MCF 10A (cell line): ENCODE measurements around the gene ABLIM2. TPM values are rescaled to one million over a fixed set of nuclear protein-coding genes. Genes with fewer than 3 reads are reported as not detected.

ENCODE experiments used
- BruUV-seq: library from RNA; stranded (reverse); fragments of 400-500 nt; replicated peaks from 2 replicates; lab custom pipeline; 2021; lab: Mats Ljungman, UMichigan
- CTCF ChIA-PET: fragments of 300-600 bp; sonication (Branson Sonifier 250); formaldehyde crosslinking; extraction: SDS; loops from one replicate; lab custom pipeline; 2021; ENCODE audit warnings: antibody characterized with exemption, inconsistent platforms; lab: Yijun Ruan, JAX
- POLR2A ChIA-PET: fragments of 300-600, 350-650 bp; sonication (Branson Sonifier 250); formaldehyde crosslinking; extraction: SDS; loops from one replicate; lab custom pipeline; 2020; ENCODE audit warnings: antibody characterized with exemption, inconsistent platforms; lab: Yijun Ruan, JAX
- DNase-seq: peaks from one replicate; pipeline ENCODE4 v3.0.0-alpha.2; 2018; ENCODE audit not compliant: unreplicated experiment
- H3K27ac Mint-ChIP-seq: one replicate; pipeline ENCODE4 v1.8.0; 2022; ENCODE audit warnings: mild to moderate bottlenecking, low read depth, mixed read lengths; ENCODE audit not compliant: unreplicated experiment
- H3K27me3 Mint-ChIP-seq: one replicate; pipeline ENCODE4 v1.8.0; 2022; ENCODE audit warnings: mixed read lengths; ENCODE audit not compliant: insufficient read depth, unreplicated experiment
- H3K36me3 Mint-ChIP-seq: one replicate; pipeline ENCODE4 v1.8.0; 2022; ENCODE audit warnings: mild to moderate bottlenecking, moderate library complexity, mixed read lengths; ENCODE audit not compliant: insufficient read depth, unreplicated experiment
- H3K4me1 Mint-ChIP-seq: one replicate; pipeline ENCODE4 v1.8.0; 2022; ENCODE audit warnings: mixed read lengths; ENCODE audit not compliant: insufficient read depth, unreplicated experiment
- H3K4me3 Mint-ChIP-seq: one replicate; pipeline ENCODE4 v1.8.0; 2022; ENCODE audit warnings: mild to moderate bottlenecking, moderate library complexity, mixed read lengths; ENCODE audit not compliant: unreplicated experiment
- H3K9me3 Mint-ChIP-seq: one replicate; pipeline ENCODE4 v1.8.0; 2022; ENCODE audit warnings: mixed read lengths; ENCODE audit not compliant: unreplicated experiment
- CTCF ChIP-seq: fragments of 200-600 bp; IDR thresholded peaks from one replicate; pipeline ENCODE4 v1.8.0; 2022; ENCODE audit warnings: antibody characterized with exemption, mild to moderate bottlenecking; ENCODE audit not compliant: unreplicated experiment
- intact Hi-C: fragments of 100-400 bp; cut with micrococcal nuclease; formaldehyde crosslinking; loops from 2 replicates; pipeline ENCODE4 v1.14.1; 2022
- total RNA-seq: library from RNA; stranded (reverse); gene quantifications from 2 replicates; pipeline ENCODE4 v1.2.3, GENCODE V29; 2022

ABLIM2 gene
- total RNA-seq, 1 experiment from 2014 or later, result 5.3 TPM

- POLR2A ChIA-PET, result interaction anchor here (0.6 to 1.7 kb wide), 2 partner anchors 24 to 27 kb away, joined by 3 read pairs; no protein-coding TSS in a partner anchor
- no peak for TF ChIP-seq CTCF
- no peak overlapping the region for H3K27ac Mint-ChIP-seq
- H3K9me3 Mint-ChIP-seq, result no peaks in the 10 kb centered on the region
- H3K4me3 Mint-ChIP-seq, result no peak overlapping the region
- BruUV-seq, result no TSS peak
- intact Hi-C loops, result no loop called here
- H3K36me3 Mint-ChIP-seq, result no peaks in the 10 kb centered on the region
- CTCF ChIA-PET, result no interaction called here
- H3K27me3 Mint-ChIP-seq, result peaks cover 29% of the 10 kb centered on the region
- no peak for DNase-seq
- H3K4me1 Mint-ChIP-seq, result no peaks in the 10 kb centered on the region
These were observed 82.6 kb downstream of the ABLIM2 start for GRCh38 chr4:8076023-8076422.

GRCh38 chr4:8073206-8073863 lies 85.3 kb downstream of the ABLIM2 start:
- no peaks in the 10 kb centered on the region for H3K36me3 Mint-ChIP-seq
- intact Hi-C loops, result no loop called here
- no TSS peak for BruUV-seq
- no peak overlapping the region for H3K27ac Mint-ChIP-seq
- no peaks in the 10 kb centered on the region for H3K9me3 Mint-ChIP-seq
- POLR2A ChIA-PET, result no interaction called here
- CTCF ChIA-PET, result no interaction called here
- no peak overlapping the region for H3K4me3 Mint-ChIP-seq
- no peak for DNase-seq
- H3K4me1 Mint-ChIP-seq, result no peaks in the 10 kb centered on the region
- peaks cover 16% of the 10 kb centered on the region for H3K27me3 Mint-ChIP-seq
- TF ChIP-seq CTCF, result no peak

GRCh38 chr4:8072235-8072968 lies 86.2 kb downstream of the ABLIM2 start:
- no peaks in the 10 kb centered on the region for H3K4me1 Mint-ChIP-seq
- no peak for TF ChIP-seq CTCF
- DNase-seq, result no peak
- H3K9me3 Mint-ChIP-seq, result no peaks in the 10 kb centered on the region
- ChIA-PET POLR2A (no interaction called here), CTCF (no interaction called here)
- H3K27me3 Mint-ChIP-seq, result peaks cover 16% of the 10 kb centered on the region
- H3K27ac Mint-ChIP-seq, result no peak overlapping the region
- intact Hi-C loops, result no loop called here
- no peak overlapping the region for H3K4me3 Mint-ChIP-seq
- no peaks in the 10 kb centered on the region for H3K36me3 Mint-ChIP-seq
- BruUV-seq, result no TSS peak

- no TSS peak for BruUV-seq
- DNase-seq, result no peak
- intact Hi-C loops, result no loop called here
These were observed 86.8 kb downstream of the ABLIM2 start for GRCh38 chr4:8071766-8072165.

More at GRCh38 chr4:8071766-8072165, 86.8 kb downstream of the ABLIM2 start:
- ChIA-PET POLR2A (no interaction called here), CTCF (no interaction called here)
- Mint-ChIP-seq H3K4me1 (no peaks in the 10 kb centered on the region), H3K27me3 (peaks cover 16% of the 10 kb centered on the region), H3K4me3 (no peak overlapping the region), H3K27ac (no peak overlapping the region), H3K9me3 (no peaks in the 10 kb centered on the region), H3K36me3 (no peaks in the 10 kb centered on the region)
- no peak for TF ChIP-seq CTCF
